Mammary epithelial cell (primary cell): ENCODE measurements around the gene BIRC5.

ENCODE experiments used
- CTCF ChIP-seq, 2 donors: IDR thresholded peaks in 1 of 2; conservative IDR thresholded peaks in 1 of 2; 2 replicates each; pipeline ENCODE4 v1.5.1; 2011 to 2012; ENCODE audit warnings: inconsistent platforms in 2 of 2, low read length in 2 of 2, mild to moderate bottlenecking in 2 of 2, control low read depth in 1 of 2, low read depth in 1 of 2; ENCODE audit not compliant: insufficient read depth in 1 of 2; ENCODE audit errors: extremely low read depth in 1 of 2
- EZH2 ChIP-seq: IDR thresholded peaks from 2 replicates; pipeline ENCODE4 v1.6.1; 2012; ENCODE audit warnings: low read length, inconsistent platforms, borderline replicate concordance

- TF ChIP-seq EZH2 = no peak
- TF ChIP-seq CTCF (conservative IDR thresholded peaks at IDR 0.05 in 1 of 2, IDR thresholded peaks at IDR 0.05 in 1 of 2; ENCODE audit: extremely low read depth in 1 of 2, insufficient read depth in 1 of 2, low read depth in 1 of 2, low read length in 2 of 2) = no peak
Observed at GRCh38 chr17:78255029-78255656, 41.1 kb downstream of the BIRC5 start.
